Measurements from ENCODE around the gene PGLYRP4. TPM values are rescaled to one million over a fixed set of nuclear protein-coding genes. Genes with fewer than 3 reads are reported as not detected.

Gene PGLYRP4
- polyA plus RNA-seq, 2 of the 4 experiments (the other 2 are of a cell fraction), result not detected

Small RNA genes within 50 kb of the gene (small RNA-seq; reads per million reads assigned to genes)
- 0 reads per million in 6 experiments for gene RNU6-160P
- 0 reads per million in 6 experiments for gene S100A15A

Other genes starting within 250 kb of the PGLYRP4 start
- gene SPRR2F, start 235.3 kb downstream of the PGLYRP4 start, polyA plus RNA-seq (2011; rRNA removed), result not detected in 2 replicates
- not detected in 3 replicates for gene SPRR2F, start 235.3 kb downstream of the PGLYRP4 start, polyA plus RNA-seq (2017; fragmentation: RNase III; extraction: RNeasy Plus Mini Kit Qiagen cat#74134 plus additional on column Dnase treatment)
- not detected in 2 replicates for gene SPRR2G, start 198.0 kb downstream of the PGLYRP4 start, polyA plus RNA-seq (2011; rRNA removed)
- gene SPRR2G, start 198.0 kb downstream of the PGLYRP4 start, polyA plus RNA-seq (2017; fragmentation: RNase III; extraction: RNeasy Plus Mini Kit Qiagen cat#74134 plus additional on column Dnase treatment), result not detected in 3 replicates
- not detected in 2 replicates for gene LELP1, start 145.4 kb downstream of the PGLYRP4 start, polyA plus RNA-seq (2011; rRNA removed)
- gene LELP1, start 145.4 kb downstream of the PGLYRP4 start, polyA plus RNA-seq (2017; fragmentation: RNase III; extraction: RNeasy Plus Mini Kit Qiagen cat#74134 plus additional on column Dnase treatment), result not detected in 3 replicates
- gene PRR9, start 131.3 kb downstream of the PGLYRP4 start, polyA plus RNA-seq (2011; rRNA removed), result not detected in 2 replicates
- gene PRR9, start 131.3 kb downstream of the PGLYRP4 start, polyA plus RNA-seq (2017; fragmentation: RNase III; extraction: RNeasy Plus Mini Kit Qiagen cat#74134 plus additional on column Dnase treatment), result not detected in 3 replicates
- not detected in 2 replicates for gene LORICRIN, start 89.2 kb downstream of the PGLYRP4 start, polyA plus RNA-seq (2011; rRNA removed)
- not detected in 3 replicates for gene LORICRIN, start 89.2 kb downstream of the PGLYRP4 start, polyA plus RNA-seq (2017; fragmentation: RNase III; extraction: RNeasy Plus Mini Kit Qiagen cat#74134 plus additional on column Dnase treatment)
- not detected in 2 replicates for gene PGLYRP3, start 35.9 kb downstream of the PGLYRP4 start, polyA plus RNA-seq (2011; rRNA removed)
- gene PGLYRP3, start 35.9 kb downstream of the PGLYRP4 start, polyA plus RNA-seq (2017; fragmentation: RNase III; extraction: RNeasy Plus Mini Kit Qiagen cat#74134 plus additional on column Dnase treatment), result not detected in 3 replicates
- gene S100A9, start 9.0 kb upstream of the PGLYRP4 start, polyA plus RNA-seq (2011; rRNA removed), result 0.86 and 0.90 TPM in 2 replicates
- gene S100A9, start 9.0 kb upstream of the PGLYRP4 start, polyA plus RNA-seq (2017; fragmentation: RNase III; extraction: RNeasy Plus Mini Kit Qiagen cat#74134 plus additional on column Dnase treatment), result 1.7 to 4.6 TPM (median 3.1 TPM) in 3 replicates
- not detected in 2 replicates for gene S100A12, start 26.8 kb upstream of the PGLYRP4 start, polyA plus RNA-seq (2011; rRNA removed)
- gene S100A12, start 26.8 kb upstream of the PGLYRP4 start, polyA plus RNA-seq (2017; fragmentation: RNase III; extraction: RNeasy Plus Mini Kit Qiagen cat#74134 plus additional on column Dnase treatment), result not detected in 3 replicates
- gene S100A8, start 42.2 kb upstream of the PGLYRP4 start, polyA plus RNA-seq (2011; rRNA removed), result not detected in 2 replicates
- not detected in 3 replicates for gene S100A8, start 42.2 kb upstream of the PGLYRP4 start, polyA plus RNA-seq (2017; fragmentation: RNase III; extraction: RNeasy Plus Mini Kit Qiagen cat#74134 plus additional on column Dnase treatment)
- not detected in 2 replicates for gene S100A7A, start 67.7 kb upstream of the PGLYRP4 start, polyA plus RNA-seq (2011; rRNA removed)
- not detected in 3 replicates for gene S100A7A, start 67.7 kb upstream of the PGLYRP4 start, polyA plus RNA-seq (2017; fragmentation: RNase III; extraction: RNeasy Plus Mini Kit Qiagen cat#74134 plus additional on column Dnase treatment)
- gene S100A7, start 111.8 kb upstream of the PGLYRP4 start, polyA plus RNA-seq (2011; rRNA removed), result not detected in 2 replicates
- gene S100A7, start 111.8 kb upstream of the PGLYRP4 start, polyA plus RNA-seq (2017; fragmentation: RNase III; extraction: RNeasy Plus Mini Kit Qiagen cat#74134 plus additional on column Dnase treatment), result not detected in 3 replicates
- 898 and 1,226 TPM in 2 replicates for gene S100A6, start 187.2 kb upstream of the PGLYRP4 start, polyA plus RNA-seq (2011; rRNA removed)
- 2,810 to 4,567 TPM (median 3,552 TPM) in 3 replicates for gene S100A6, start 187.2 kb upstream of the PGLYRP4 start, polyA plus RNA-seq (2017; fragmentation: RNase III; extraction: RNeasy Plus Mini Kit Qiagen cat#74134 plus additional on column Dnase treatment)
- 0.48 and 0.68 TPM in 2 replicates for gene S100A5, start 192.1 kb upstream of the PGLYRP4 start, polyA plus RNA-seq (2011; rRNA removed)
- gene S100A5, start 192.1 kb upstream of the PGLYRP4 start, polyA plus RNA-seq (2017; fragmentation: RNase III; extraction: RNeasy Plus Mini Kit Qiagen cat#74134 plus additional on column Dnase treatment), result 0.17 to 0.57 TPM (median 0.45 TPM) in 3 replicates
- 590 and 814 TPM in 2 replicates for gene S100A4, start 197.0 kb upstream of the PGLYRP4 start, polyA plus RNA-seq (2011; rRNA removed)
- gene S100A4, start 197.0 kb upstream of the PGLYRP4 start, polyA plus RNA-seq (2017; fragmentation: RNase III; extraction: RNeasy Plus Mini Kit Qiagen cat#74134 plus additional on column Dnase treatment), result 2,180 to 3,189 TPM (median 2,584 TPM) in 3 replicates
- 25.0 and 25.4 TPM in 2 replicates for gene S100A3, start 200.4 kb upstream of the PGLYRP4 start, polyA plus RNA-seq (2011; rRNA removed)
- 71.1 to 88.9 TPM (median 74.0 TPM) in 3 replicates for gene S100A3, start 200.4 kb upstream of the PGLYRP4 start, polyA plus RNA-seq (2017; fragmentation: RNase III; extraction: RNeasy Plus Mini Kit Qiagen cat#74134 plus additional on column Dnase treatment)
- gene S100A2, start 217.0 kb upstream of the PGLYRP4 start, polyA plus RNA-seq (2011; rRNA removed), result 5.1 and 6.0 TPM in 2 replicates
- 13.4 to 19.5 TPM (median 15.9 TPM) in 3 replicates for gene S100A2, start 217.0 kb upstream of the PGLYRP4 start, polyA plus RNA-seq (2017; fragmentation: RNase III; extraction: RNeasy Plus Mini Kit Qiagen cat#74134 plus additional on column Dnase treatment)